Fibroblast of lung (primary cell): ENCODE results near the gene CCNC. TPM values are rescaled to one million over a fixed set of nuclear protein-coding genes. Genes with fewer than 3 reads are reported as not detected.

ENCODE experiments used
- DNase-seq, 2 donors: peaks; one replicate each; pipeline versions ENCODE4 v3.0.0 to v3.0.0-alpha.2; 2010; ENCODE audit warnings: low read depth in 2 of 2
- H2AFZ ChIP-seq: 2 replicates; pipeline ENCODE4 v1.5.1; 2012; ENCODE audit warnings: low read length, control low read depth, inconsistent platforms
- H3K27ac ChIP-seq: 2 replicates; pipeline ENCODE4 v1.5.1; 2011; ENCODE audit warnings: low read length, control low read depth; ENCODE audit not compliant: insufficient read depth
- H3K27me3 ChIP-seq: 2 replicates; pipeline ENCODE4 v1.5.1; 2011; ENCODE audit warnings: mild to moderate bottlenecking, low read length; ENCODE audit not compliant: control insufficient read depth, insufficient read depth
- H3K36me3 ChIP-seq: 2 replicates; pipeline ENCODE4 v1.5.1; 2011; ENCODE audit warnings: low read length; ENCODE audit not compliant: control insufficient read depth, insufficient read depth
- H3K4me1 ChIP-seq: 2 replicates; pipeline ENCODE4 v1.5.1; 2011; ENCODE audit warnings: low read length; ENCODE audit not compliant: control insufficient read depth, insufficient read depth; ENCODE audit errors: extremely low read depth
- H3K4me2 ChIP-seq: 2 replicates; pipeline ENCODE4 v1.5.1; 2011; ENCODE audit warnings: low read length, control low read depth; ENCODE audit not compliant: insufficient read depth; ENCODE audit errors: extremely low read depth
- H3K4me3 ChIP-seq, 4 experiments: fragments of 200-600 bp in 1 of 4; sonication (generic) in 1 of 4; replicated peaks in 1 of 4; 2 replicates each; pipeline ENCODE4 v1.5.1; 2011 to 2016; ENCODE audit warnings: low read length in 4 of 4, low read depth in 3 of 4, mild to moderate bottlenecking in 3 of 4, control low read depth in 2 of 4, inconsistent platforms in 1 of 4, mixed read lengths in 1 of 4; ENCODE audit not compliant: insufficient read depth in 1 of 4; ENCODE audit errors: control extremely low read depth in 1 of 4
- H3K79me2 ChIP-seq: 2 replicates; pipeline ENCODE4 v1.5.1; 2012; ENCODE audit warnings: mild to moderate bottlenecking, low read length, inconsistent platforms; ENCODE audit not compliant: control insufficient read depth, insufficient read depth
- H3K9ac ChIP-seq: 2 replicates; pipeline ENCODE4 v1.5.1; 2011; ENCODE audit warnings: mild to moderate bottlenecking, low read length, control low read depth; ENCODE audit not compliant: insufficient read depth
- H3K9me3 ChIP-seq: 2 replicates; pipeline ENCODE4 v1.5.1; 2012; ENCODE audit warnings: low read depth, low read length; ENCODE audit not compliant: control insufficient read depth, insufficient read depth
- H4K20me1 ChIP-seq: 2 replicates; pipeline ENCODE4 v1.5.1; 2011; ENCODE audit warnings: low read length; ENCODE audit not compliant: control insufficient read depth, insufficient read depth; ENCODE audit errors: extremely low read depth
- EZH2 ChIP-seq: IDR thresholded peaks from 2 replicates; pipeline ENCODE4 v1.5.1; 2012; ENCODE audit warnings: low read length, control low read depth, mild to moderate bottlenecking; ENCODE audit errors: missing control alignments
- polyA plus RNA-seq, 2 donors: library from polyadenylated mRNA; depleted of rRNA in 1 of 2; stranded (reverse) in 1 of 2; unstranded in 1 of 2; fragments of >200 nt; gene quantifications; 2 replicates each; pipeline ENCODE4 v1.2.1, GENCODE V29; 2011 to 2012; ENCODE audit warnings: missing spikeins in 1 of 2
- total RNA-seq: library from RNA; depleted of rRNA; stranded (reverse); fragments of >200 nt; gene quantifications from 2 replicates; pipeline ENCODE4 v1.2.1, GENCODE V29; 2014
- TF ChIP-seq, protein P1 (sequence below), 2 donors: IDR thresholded peaks in 1 of 2; conservative IDR thresholded peaks in 1 of 2; 1 replicate in 1 of 2; 2 replicates in 1 of 2; pipeline ENCODE4 v1.5.1; 2011 to 2012; ENCODE audit warnings: low read length in 2 of 2, control low read depth in 1 of 2, inconsistent platforms in 1 of 2, low read depth in 1 of 2, mild to moderate bottlenecking in 1 of 2

CCNC gene
- total and polyA plus RNA-seq, 2 donors (not counting 1 experiment from before 2014, with no cell fraction given): 50.0 to 57.2 TPM

DNA sequence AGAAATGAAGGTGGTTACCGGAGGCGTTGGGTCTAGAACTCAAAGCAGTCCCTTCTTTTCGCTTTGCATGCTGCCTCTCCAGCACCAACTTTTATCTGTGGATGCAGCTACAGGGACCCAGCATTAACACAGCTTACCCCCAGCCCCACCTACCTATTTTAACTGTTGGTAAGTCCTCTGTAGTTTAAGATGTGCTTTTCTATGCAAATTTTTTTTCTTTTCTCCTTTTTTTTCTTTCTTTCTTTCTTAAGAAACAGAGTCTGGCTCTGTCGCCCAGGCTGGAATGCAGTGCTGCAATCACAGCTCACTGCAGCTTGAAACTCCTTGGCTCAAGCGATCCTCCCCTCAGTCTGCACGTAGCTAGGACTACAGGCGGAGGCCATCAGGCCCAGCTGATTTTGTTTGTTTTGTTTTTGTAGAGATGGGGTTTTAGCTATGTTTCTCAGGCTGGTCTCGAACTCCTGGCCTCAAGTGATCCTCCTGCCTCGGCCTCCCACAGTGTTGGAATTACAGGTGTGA is 46.8 kb downstream of the CCNC start:
- Histone ChIP-seq H3K27ac (peak overlapping the region; percentile 92), H3K9me3 (no peaks in the 10 kb centered on the region), H3K4me3 (peak overlapping the region; percentile 84 to 98 (median 90)), H3K4me2 (peak overlapping the region; percentile 73), H2AFZ (peak overlapping the region; percentile 95), H3K9ac (peak overlapping the region; percentile 78), H3K4me1 (no peaks in the 10 kb centered on the region), H3K79me2 (no peaks in the 10 kb centered on the region), H3K27me3 (no peaks in the 10 kb centered on the region), H4K20me1 (no peaks in the 10 kb centered on the region), H3K36me3 (no peaks in the 10 kb centered on the region)
- TF ChIP-seq, protein P1, sequence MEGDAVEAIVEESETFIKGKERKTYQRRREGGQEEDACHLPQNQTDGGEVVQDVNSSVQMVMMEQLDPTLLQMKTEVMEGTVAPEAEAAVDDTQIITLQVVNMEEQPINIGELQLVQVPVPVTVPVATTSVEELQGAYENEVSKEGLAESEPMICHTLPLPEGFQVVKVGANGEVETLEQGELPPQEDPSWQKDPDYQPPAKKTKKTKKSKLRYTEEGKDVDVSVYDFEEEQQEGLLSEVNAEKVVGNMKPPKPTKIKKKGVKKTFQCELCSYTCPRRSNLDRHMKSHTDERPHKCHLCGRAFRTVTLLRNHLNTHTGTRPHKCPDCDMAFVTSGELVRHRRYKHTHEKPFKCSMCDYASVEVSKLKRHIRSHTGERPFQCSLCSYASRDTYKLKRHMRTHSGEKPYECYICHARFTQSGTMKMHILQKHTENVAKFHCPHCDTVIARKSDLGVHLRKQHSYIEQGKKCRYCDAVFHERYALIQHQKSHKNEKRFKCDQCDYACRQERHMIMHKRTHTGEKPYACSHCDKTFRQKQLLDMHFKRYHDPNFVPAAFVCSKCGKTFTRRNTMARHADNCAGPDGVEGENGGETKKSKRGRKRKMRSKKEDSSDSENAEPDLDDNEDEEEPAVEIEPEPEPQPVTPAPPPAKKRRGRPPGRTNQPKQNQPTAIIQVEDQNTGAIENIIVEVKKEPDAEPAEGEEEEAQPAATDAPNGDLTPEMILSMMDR (conservative IDR thresholded peaks at IDR 0.05 in 1 of 2, IDR thresholded peaks at IDR 0.05 in 1 of 2; ENCODE audit: low read depth in 1 of 2, low read length in 2 of 2): no peak
- no peak for TF ChIP-seq EZH2
- DNase-seq: peak; percentile 64 to 74

DNA sequence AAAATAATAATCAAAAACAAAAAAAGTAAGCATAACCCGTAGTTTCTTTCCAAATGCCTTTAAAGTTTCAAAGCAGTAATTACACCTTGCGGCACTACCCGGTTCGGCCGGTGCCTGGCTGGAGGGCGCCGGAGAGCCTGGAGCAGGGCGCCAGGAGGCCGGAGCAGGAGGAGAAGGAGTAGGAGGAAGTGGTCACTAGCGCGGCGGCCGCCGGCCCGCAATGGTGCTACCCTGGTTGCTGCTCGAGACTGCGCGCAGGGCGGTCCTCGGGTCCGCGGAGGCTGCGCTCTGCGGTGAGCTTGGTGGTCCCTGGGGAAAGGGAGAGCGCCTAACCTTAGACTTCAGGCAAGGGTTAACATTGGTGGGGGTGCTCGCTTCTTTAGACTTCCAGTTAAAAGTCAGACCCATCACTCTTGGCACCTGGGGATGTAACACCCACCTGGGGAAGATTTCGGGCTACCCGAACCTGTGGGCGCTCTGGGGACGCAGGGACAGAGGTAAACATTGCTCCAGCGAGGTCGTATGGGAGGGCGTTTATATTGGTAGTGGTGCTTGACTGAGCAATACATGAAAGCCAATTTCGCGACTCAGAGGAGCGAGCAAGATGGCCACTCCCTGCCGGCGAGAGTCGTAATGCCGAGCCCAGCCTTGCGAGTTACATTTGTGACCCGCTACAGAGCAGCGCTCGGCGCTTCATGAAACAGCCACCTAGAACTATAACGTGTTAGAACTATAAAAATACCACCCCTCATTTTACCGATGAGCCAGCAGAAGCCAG is 47.4 kb downstream of the CCNC start:
- peak overlapping the region; percentile 78 for H3K9ac ChIP-seq
- no peaks in the 10 kb centered on the region for H3K4me1 ChIP-seq
- H3K36me3 ChIP-seq: no peaks in the 10 kb centered on the region
- H3K4me3 ChIP-seq: peak overlapping the region; percentile 84 to 98 (median 90)
- no peaks in the 10 kb centered on the region for H3K79me2 ChIP-seq
- H4K20me1 ChIP-seq: no peaks in the 10 kb centered on the region
- H2AFZ ChIP-seq: peak overlapping the region; percentile 95
- DNase-seq: peak; percentile 82
- H3K27me3 ChIP-seq: no peaks in the 10 kb centered on the region
- TF ChIP-seq, protein P1 (conservative IDR thresholded peaks at IDR 0.05 in 1 of 2, IDR thresholded peaks at IDR 0.05 in 1 of 2; ENCODE audit: low read depth in 1 of 2, low read length in 2 of 2): peak; percentile 81 to 82
- TF ChIP-seq EZH2: no peak
- peak overlapping the region; percentile 92 for H3K27ac ChIP-seq
- no peaks in the 10 kb centered on the region for H3K9me3 ChIP-seq
- H3K4me2 ChIP-seq: peak overlapping the region; percentile 73

DNA sequence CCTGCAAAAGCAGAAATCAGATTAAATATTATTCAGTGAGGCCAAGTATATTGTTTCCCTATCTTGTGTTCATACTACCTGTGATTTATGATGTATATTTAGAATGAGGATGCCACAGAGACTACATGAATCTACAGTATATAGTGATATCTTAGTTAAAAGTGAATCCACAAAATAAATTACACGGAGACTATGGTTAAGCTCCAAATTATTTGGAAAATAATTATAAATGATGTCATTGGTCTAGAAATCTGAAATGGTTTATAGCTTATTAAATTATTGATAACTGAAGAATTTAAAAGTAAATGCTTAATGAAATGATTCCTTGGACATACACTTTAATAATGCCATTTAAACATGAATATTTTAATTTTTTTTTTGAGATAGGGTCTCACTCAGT is 49.0 kb downstream of the CCNC start:
- Histone ChIP-seq H3K27me3 (no peaks in the 10 kb centered on the region), H3K9me3 (no peaks in the 10 kb centered on the region), H3K4me2 (no peak overlapping the region), H2AFZ (no peak overlapping the region), H3K4me3 (no peak overlapping the region), H3K79me2 (peaks cover 3% of the 10 kb centered on the region), H3K4me1 (no peaks in the 10 kb centered on the region), H3K36me3 (no peaks in the 10 kb centered on the region), H3K27ac (no peak overlapping the region), H3K9ac (no peak overlapping the region), H4K20me1 (no peaks in the 10 kb centered on the region)
- no peak for DNase-seq
- TF ChIP-seq EZH2: no peak
- TF ChIP-seq, protein P1 (conservative IDR thresholded peaks at IDR 0.05 in 1 of 2, IDR thresholded peaks at IDR 0.05 in 1 of 2; ENCODE audit: low read depth in 1 of 2, low read length in 2 of 2): no peak
